HepG2 (cell line): Measurements from ENCODE around the gene CLPX. TPM values are rescaled to one million over a fixed set of nuclear protein-coding genes. Genes with fewer than 3 reads are reported as not detected.

Experiments used
- AHR ChIP-seq: IDR thresholded peaks from 2 replicates; pipeline ENCODE4 v1.6.1; 2018; ENCODE audit warnings: missing genetic modification reagents, missing compliant biosample characterization
- ELK4 ChIP-seq: sonication (generic); formaldehyde crosslinking; IDR thresholded peaks from 2 replicates; pipeline ENCODE4 v1.9.0; 2021; ENCODE audit warnings: missing genetic modification reagents, borderline replicate concordance
- FLYWCH1 ChIP-seq: sonication (generic); formaldehyde crosslinking; IDR thresholded peaks from 2 replicates; pipeline ENCODE4 v1.8.1; 2023; ENCODE audit warnings: mild to moderate bottlenecking, missing genetic modification reagents
- FOXA1 ChIP-seq, 2 experiments: fragments of 450-650 bp in 1 of 2; sonication (generic) in 1 of 2; formaldehyde crosslinking in 1 of 2; IDR thresholded peaks; 2 replicates each; pipeline versions ENCODE4 v1.4.0 to v1.6.1; 2016 to 2020; ENCODE audit warnings: missing genetic modification reagents in 1 of 2
- MEF2D ChIP-seq: sonication (generic); formaldehyde crosslinking; IDR thresholded peaks from 2 replicates; pipeline ENCODE4 v1.5.1; 2020; ENCODE audit warnings: mild to moderate bottlenecking, missing genetic modification reagents
- NCOA2 ChIP-seq: sonication (generic); formaldehyde crosslinking; IDR thresholded peaks from 2 replicates; pipeline ENCODE4 v1.8.0; 2022; ENCODE audit warnings: inconsistent platforms
- NFKB2 ChIP-seq: sonication (generic); formaldehyde crosslinking; IDR thresholded peaks from 2 replicates; pipeline ENCODE4 v1.4.0; 2020; ENCODE audit warnings: missing genetic modification reagents, borderline replicate concordance
- THAP8 ChIP-seq: sonication (generic); formaldehyde crosslinking; IDR thresholded peaks from 2 replicates; pipeline ENCODE4 v1.5.1; 2020; ENCODE audit warnings: missing genetic modification reagents, mild to moderate bottlenecking, borderline replicate concordance
- ZBTB33 ChIP-seq: sonication (generic); formaldehyde crosslinking; IDR thresholded peaks from 2 replicates; pipeline ENCODE4 v1.4.0; 2020; ENCODE audit warnings: missing genetic modification reagents
- ZBTB4 ChIP-seq: sonication (generic); formaldehyde crosslinking; IDR thresholded peaks from 2 replicates; pipeline ENCODE4 v1.4.0; 2020; ENCODE audit warnings: missing genetic modification reagents, mild to moderate bottlenecking, borderline replicate concordance
- ZFP36 ChIP-seq: fragments of 150-350 bp; IDR thresholded peaks from 2 replicates; pipeline ENCODE4 v1.6.1; 2018; ENCODE audit warnings: borderline replicate concordance, low read length, low read depth; ENCODE audit not compliant: partially characterized antibody
- ZNF121 ChIP-seq: sonication (generic); formaldehyde crosslinking; IDR thresholded peaks from 2 replicates; pipeline ENCODE4 v1.5.0; 2020; ENCODE audit warnings: mild to moderate bottlenecking, missing genetic modification reagents
- ZNF232 ChIP-seq: sonication (generic); formaldehyde crosslinking; IDR thresholded peaks from 2 replicates; pipeline ENCODE4 v1.4.0; 2020; ENCODE audit warnings: missing genetic modification reagents, borderline replicate concordance
- ZNF276 ChIP-seq: sonication (generic); formaldehyde crosslinking; IDR thresholded peaks from 2 replicates; pipeline ENCODE4 v1.4.0; 2020; ENCODE audit warnings: mild to moderate bottlenecking, low read depth, missing genetic modification reagents
- ZNF333 ChIP-seq: sonication (generic); formaldehyde crosslinking; IDR thresholded peaks from 2 replicates; pipeline ENCODE4 v1.4.0; 2020; ENCODE audit warnings: mild to moderate bottlenecking, missing genetic modification reagents, borderline replicate concordance
- ZNF446 ChIP-seq: sonication (generic); formaldehyde crosslinking; IDR thresholded peaks from 2 replicates; pipeline ENCODE4 v1.5.0; 2020; ENCODE audit warnings: mild to moderate bottlenecking, missing genetic modification reagents
- ZNF75D ChIP-seq: sonication (generic); formaldehyde crosslinking; IDR thresholded peaks from 2 replicates; pipeline ENCODE4 v1.8.1; 2023; ENCODE audit warnings: missing genetic modification reagents, mild to moderate bottlenecking, borderline replicate concordance
- polyA plus RNA-seq, 8 experiments: library from polyadenylated mRNA; depleted of rRNA in 3 of 8; stranded (reverse) in 7 of 8; unstranded in 1 of 8; fragments of >200 nt; fragmentation: Illumina TruSeq in 4 of 8; extraction: Trizol in 4 of 8; gene quantifications; 2 replicates each; pipeline versions ENCODE4 v1.2.1 to v1.2.3, GENCODE V29; 2011 to 2016; ENCODE audit warnings: low read depth in 4 of 8, missing spikeins in 1 of 8, mixed read lengths in 1 of 8; ENCODE audit not compliant: insufficient read depth in 1 of 8
- total RNA-seq, 5 experiments: library from RNA; depleted of rRNA; stranded (reverse); fragments of >200 nt; fragmentation: Illumina TruSeq; extraction: Trizol; gene quantifications; 2 replicates each; pipeline ENCODE4 v1.2.3, GENCODE V29; 2016; ENCODE audit warnings: low read depth in 1 of 5

The CLPX gene
- total and polyA plus RNA-seq, 2 of the 13 experiments (the other 11 are each of a cell fraction or from before 2014, with no cell fraction given) = 33.9 to 61.3 TPM

GRCh38 chr15:65184305-65184867 lies 756 bp downstream of the CLPX start (continued):
- TF ChIP-seq AHR (0 out of 2 replicates have a peak, but pooled peaks have one; percentile 31), ZNF232 (CRISPR knock-in tag) (0 out of 2 replicates have a peak, but pooled peaks have one; percentile 23), FLYWCH1 (CRISPR knock-in tag) (no peak), NCOA2 (CRISPR knock-in tag) (no peak), ELK4 (no peak), ZFP36 (no peak), ZNF276 (CRISPR knock-in tag) (peak; percentile 22; the same call in 1 of the 2 replicates), FOXA1 (IDR thresholded peaks at IDR 0.05) (no peak), FOXA1 (CRISPR knock-in tag; IDR thresholded peaks at IDR 0.05) (peak; percentile 37), ZNF446 (CRISPR knock-in tag) (no peak), NFKB2 (CRISPR knock-in tag) (peak; percentile 34; the same call in 1 of the 2 replicates), ZNF333 (CRISPR knock-in tag) (no peak), ZNF75D (CRISPR knock-in tag) (no peak), ZBTB4 (CRISPR knock-in tag) (no peak), THAP8 (CRISPR knock-in tag) (no peak), MEF2D (no peak), ZNF121 (CRISPR knock-in tag) (no peak), ZBTB33 (CRISPR knock-in tag) (no peak)
